ENCODE results near the gene MAPKAPK2. TPM values are rescaled to one million over a fixed set of nuclear protein-coding genes. Genes with fewer than 3 reads are reported as not detected.

The MAPKAPK2 gene
- total RNA-seq, 1 experiment from 2014 or later: 72.4 TPM

- ATAC-seq (no peak), DNase-seq (ENCODE audit: low read depth, low spot score) (no peak)
- Histone ChIP-seq H3K4me3 (ENCODE audit: low read depth in 2 of 2, low read length in 2 of 2) (no peak overlapping the region), H3K36me3 (ENCODE audit: control insufficient read depth, insufficient read depth, low read length) (no peaks in the 10 kb centered on the region), H3K27me3 (ENCODE audit: control insufficient read depth, insufficient read depth, low read length) (no peaks in the 10 kb centered on the region), H3K9me3 (ENCODE audit: control insufficient read depth, insufficient read depth, low read depth, low read length) (no peaks in the 10 kb centered on the region), H3K27ac (ENCODE audit: low read length) (no peak overlapping the region), H3K4me1 (ENCODE audit: control insufficient read depth, insufficient read depth, low read length) (peaks cover 54% of the 10 kb centered on the region)
- intact Hi-C loops (cut with micrococcal nuclease; ENCODE audit: unreplicated experiment): no loop called here
- no TSS peak for BruUV-seq (replicated peaks)
- ChIA-PET POLR2A (interaction anchor here (0.5 kb wide), 1 partner anchor 24 kb away, joined by 4 read pairs; no protein-coding TSS in a partner anchor), CTCF (no interaction called here)
- no peak for TF ChIP-seq POLR2AphosphoS5 (IDR thresholded peaks at IDR 0.05; ENCODE audit: low read depth, low read length)
- TF ChIP-seq TCF7L2 (IDR thresholded peaks at IDR 0.05; ENCODE audit: low read depth, low read length): no peak
- no peak for TF ChIP-seq SIN3A (IDR thresholded peaks at IDR 0.05; ENCODE audit: borderline replicate concordance, insufficient read depth, low read depth, low read length)
- no peak for TF ChIP-seq REST (IDR thresholded peaks at IDR 0.05; ENCODE audit: insufficient read depth in 1 of 2, low read depth in 2 of 2, low read length in 1 of 2)
- TF ChIP-seq CTCF (IDR thresholded peaks at IDR 0.05): no peak
- in situ Hi-C loops (cut with HindIII; ENCODE audit: low pct_unique_long_range_greater_than_20kb, low sequenced_read_pairs): no loop called here
These were observed 6.9 kb downstream of the MAPKAPK2 start for GRCh38 chr1:206691604-206692003.

GRCh38 chr1:206693029-206693428 lies 8.3 kb downstream of the MAPKAPK2 start:
- intact Hi-C loops (cut with micrococcal nuclease; ENCODE audit: unreplicated experiment): no loop called here
- ATAC-seq (no peak), DNase-seq (ENCODE audit: low read depth, low spot score) (no peak)
- H3K4me3 ChIP-seq (ENCODE audit: low read depth in 2 of 2, low read length in 2 of 2): no peak overlapping the region
- TF ChIP-seq SIN3A (IDR thresholded peaks at IDR 0.05; ENCODE audit: borderline replicate concordance, insufficient read depth, low read depth, low read length) (no peak), CTCF (IDR thresholded peaks at IDR 0.05) (no peak), POLR2AphosphoS5 (IDR thresholded peaks at IDR 0.05; ENCODE audit: low read depth, low read length) (no peak)
- no peaks in the 10 kb centered on the region for H3K9me3 ChIP-seq (ENCODE audit: control insufficient read depth, insufficient read depth, low read depth, low read length)
- in situ Hi-C loops (cut with HindIII; ENCODE audit: low pct_unique_long_range_greater_than_20kb, low sequenced_read_pairs): no loop called here
- ChIA-PET CTCF (no interaction called here), POLR2A (no interaction called here)
- no peaks in the 10 kb centered on the region for H3K36me3 ChIP-seq (ENCODE audit: control insufficient read depth, insufficient read depth, low read length)
- no peak overlapping the region for H3K27ac ChIP-seq (ENCODE audit: low read length)
- BruUV-seq (replicated peaks): no TSS peak
- no peaks in the 10 kb centered on the region for H3K27me3 ChIP-seq (ENCODE audit: control insufficient read depth, insufficient read depth, low read length)
- peaks cover 39% of the 10 kb centered on the region for H3K4me1 ChIP-seq (ENCODE audit: control insufficient read depth, insufficient read depth, low read length)
